GM19023 (cell line): Measurements from ENCODE around the gene C1orf174.

ENCODE experiments used
- ATAC-seq: cut with Tn5 transposase; IDR thresholded peaks from one replicate; pipeline ENCODE4 v1.9.1; 2021; ENCODE audit warnings: mild to moderate bottlenecking, moderate library complexity; ENCODE audit not compliant: unreplicated experiment

C1orf174 gene

DNA sequence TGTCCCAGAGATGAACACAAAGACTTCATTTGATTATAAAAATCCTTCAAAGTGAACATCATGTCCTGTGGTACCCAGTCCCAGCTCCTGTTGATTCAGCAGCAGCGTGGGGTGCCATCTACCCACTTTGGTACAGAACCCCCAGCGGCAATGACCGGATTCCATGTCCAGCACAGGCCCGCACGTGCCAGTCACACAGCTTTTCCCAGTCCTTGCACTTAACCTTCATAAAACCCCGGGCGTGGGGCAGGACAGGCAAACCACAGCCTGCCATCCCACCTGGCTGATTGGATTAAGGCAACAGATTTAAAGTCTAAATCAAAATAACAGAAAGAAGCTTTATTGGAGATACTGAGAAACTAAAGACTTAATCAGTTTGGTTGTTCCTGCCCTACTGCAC, 58.6 kb downstream of the C1orf174 start:
- no peak for ATAC-seq
